GM19324 (cell line): Measurements from ENCODE around the gene WNT3A.

ENCODE experiments used
- ATAC-seq: cut with Tn5 transposase; IDR thresholded peaks from one replicate; pipeline ENCODE4 v1.9.1; 2021; ENCODE audit warnings: mild to moderate bottlenecking, moderate library complexity; ENCODE audit not compliant: unreplicated experiment, low FRiP score

WNT3A gene

GRCh38 chr1:228046421-228047182, 39.8 kb downstream of the WNT3A start:
- ATAC-seq = no peak

DNA sequence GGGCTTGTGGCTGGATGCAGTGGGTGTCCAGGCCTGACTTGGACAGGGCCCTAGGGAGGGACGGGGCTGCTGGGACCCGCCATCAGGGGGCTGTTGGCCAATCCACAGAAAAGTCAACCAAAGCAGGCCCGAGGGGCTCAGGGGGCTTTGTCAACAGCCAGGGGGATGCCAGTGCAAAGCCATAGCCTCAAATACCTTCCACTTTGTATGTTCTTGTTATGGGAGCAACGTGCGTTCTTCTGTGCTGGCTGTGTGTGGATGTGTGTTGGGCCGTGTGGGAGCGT, 40.3 kb downstream of the WNT3A start:
- no peak for ATAC-seq

DNA sequence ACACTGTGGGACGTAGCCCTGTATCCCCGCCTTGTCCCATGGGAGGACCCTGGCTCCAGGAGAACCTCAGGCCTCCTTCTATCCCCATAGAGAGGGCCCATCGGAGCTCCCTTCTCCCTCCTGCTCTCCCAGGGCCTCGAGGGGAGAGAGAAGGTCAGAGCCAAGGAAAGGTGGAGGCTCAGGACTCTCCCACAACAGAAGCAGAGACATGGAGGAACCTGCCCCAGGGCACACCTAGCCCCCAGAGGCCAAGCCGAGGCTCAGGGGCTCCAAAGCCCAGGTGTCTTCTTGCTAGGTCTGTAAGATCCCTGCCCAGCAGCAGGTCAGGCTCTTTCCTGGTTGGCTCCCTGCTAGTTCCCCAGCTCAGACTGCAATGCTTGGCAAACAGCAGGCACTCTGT, 41.3 kb downstream of the WNT3A start:
- ATAC-seq = no peak

DNA sequence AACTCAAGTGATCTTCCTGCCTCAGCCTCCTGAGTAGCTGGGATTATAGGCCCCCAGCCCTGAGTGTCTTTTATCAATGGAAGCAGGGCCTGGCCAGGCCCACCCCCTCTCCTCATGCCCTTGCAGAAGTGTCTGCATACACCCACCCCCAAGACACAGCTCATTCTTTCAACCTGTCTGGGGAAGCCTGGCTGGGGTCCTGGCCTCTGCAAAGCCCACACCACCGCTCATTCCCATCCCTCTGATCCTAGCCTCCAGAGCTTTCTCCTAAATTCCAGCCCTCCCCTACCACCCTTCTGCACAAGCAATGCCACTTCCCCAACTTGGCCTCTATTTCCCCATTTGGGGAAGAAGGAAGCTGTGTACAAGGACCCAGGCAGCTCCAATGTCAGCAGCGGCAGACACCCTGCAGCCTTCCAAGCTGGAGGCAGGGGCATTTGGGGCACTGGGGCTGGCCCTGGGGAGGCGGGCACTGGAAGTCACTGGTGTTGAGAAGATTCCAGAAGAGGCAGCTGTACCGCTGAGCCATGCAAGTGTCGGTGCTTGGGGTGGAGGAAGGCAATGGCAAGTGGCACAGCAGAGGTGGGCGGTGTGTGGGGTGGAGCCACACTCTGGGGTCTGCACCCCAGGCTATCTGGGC, 42.0 kb downstream of the WNT3A start:
- ATAC-seq = no peak

GRCh38 chr1:228050571-228051231, 43.9 kb downstream of the WNT3A start:
- ATAC-seq = no peak

GRCh38 chr1:228058172-228058948, 51.6 kb downstream of the WNT3A start:
- no peak for ATAC-seq

GRCh38 chr1:228058949-228059633, 52.3 kb downstream of the WNT3A start:
- ATAC-seq = no peak

GRCh38 chr1:228059634-228060457, 53.0 kb downstream of the WNT3A start:
- ATAC-seq = no peak

- no peak for ATAC-seq
These were observed 53.8 kb downstream of the WNT3A start for GRCh38 chr1:228060458-228061190.

DNA sequence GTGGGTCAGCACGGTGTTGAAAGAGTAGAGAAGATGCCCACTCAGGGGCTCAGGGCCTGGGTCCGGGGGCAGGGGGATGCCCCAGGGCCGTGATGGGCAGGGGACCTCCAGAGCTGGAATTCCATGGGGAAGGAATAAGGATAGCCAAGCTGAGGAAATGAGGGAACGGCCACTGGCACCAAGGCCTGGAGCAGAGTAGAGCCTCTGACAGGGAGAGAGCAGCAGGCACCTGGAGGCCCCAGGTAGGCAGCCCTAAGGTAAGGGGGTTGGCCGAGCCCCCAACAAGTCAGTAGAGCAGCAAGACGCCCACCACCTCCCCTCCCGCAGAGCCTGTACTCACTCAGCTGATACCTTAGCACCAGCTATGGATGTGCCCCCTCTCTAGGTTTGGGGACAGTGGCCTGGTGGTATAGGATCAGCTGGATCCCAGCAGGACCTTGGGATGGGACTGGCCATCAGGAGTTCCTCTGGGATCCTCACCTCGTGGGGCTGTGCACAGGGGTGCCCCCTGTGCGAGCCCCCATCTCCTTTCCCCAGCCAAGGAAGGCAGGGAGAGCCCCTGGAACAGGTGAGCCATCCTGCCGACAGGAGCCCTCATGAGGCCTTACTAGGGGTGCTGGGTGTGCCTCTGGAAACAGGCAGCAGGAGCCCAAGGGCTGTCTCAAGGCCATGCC, 54.8 kb downstream of the WNT3A start:
- no peak for ATAC-seq

DNA sequence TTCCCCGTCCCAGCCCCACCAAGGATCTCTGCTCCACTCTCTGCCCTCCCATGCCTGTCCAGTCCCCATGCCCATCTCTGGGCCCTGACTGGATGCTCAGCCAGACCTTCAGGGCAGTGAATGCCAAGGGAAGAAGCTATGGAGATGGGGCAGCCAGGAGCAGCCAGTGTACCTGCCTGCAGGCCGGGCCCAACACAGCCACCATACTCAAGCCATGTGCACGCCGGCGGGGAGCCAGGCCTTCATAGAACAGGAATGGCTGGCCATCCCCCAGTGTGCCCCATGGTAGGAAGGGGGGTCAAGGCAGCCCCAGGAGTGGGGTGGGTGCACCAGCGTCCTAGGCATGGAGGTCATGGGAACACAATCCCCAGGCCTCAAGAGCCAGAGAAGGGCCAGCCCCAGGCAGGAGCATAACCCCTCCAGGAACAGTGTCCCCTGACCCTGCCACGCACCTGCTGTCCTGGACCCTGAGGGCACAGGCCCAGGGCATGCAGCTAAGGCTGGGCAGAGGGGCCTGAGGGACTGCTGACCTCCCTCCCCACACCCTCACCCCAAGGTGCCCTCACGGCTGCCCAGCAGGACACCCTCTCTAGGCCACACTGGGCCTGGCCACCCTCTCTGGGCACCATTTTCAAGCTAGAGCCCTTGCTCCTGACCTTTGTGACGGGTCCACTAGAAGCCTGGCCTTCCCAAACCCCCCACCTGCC, 55.4 kb downstream of the WNT3A start:
- no peak for ATAC-seq

GRCh38 chr1:228062812-228063211, 56.0 kb downstream of the WNT3A start:
- no peak for ATAC-seq

- ATAC-seq = no peak
These were observed 56.7 kb downstream of the WNT3A start for GRCh38 chr1:228063251-228064191.

- ATAC-seq = no peak
These were observed 57.5 kb downstream of the WNT3A start for GRCh38 chr1:228064296-228064695.

- no peak for ATAC-seq
These were observed 58.1 kb downstream of the WNT3A start for GRCh38 chr1:228064741-228065542.
